Myocyte (in vitro differentiated cells): ENCODE data around the gene VSTM2L. TPM values are rescaled to one million over a fixed set of nuclear protein-coding genes. Genes with fewer than 3 reads are reported as not detected.

ENCODE experiments used
- DNase-seq: peaks from one replicate; pipeline ENCODE4 v3.0.0-alpha.2; 2012; ENCODE audit warnings: low read depth
- total RNA-seq: library from RNA; depleted of rRNA; stranded (reverse); fragments of >200 nt; gene quantifications from 2 replicates; pipeline ENCODE4 v1.2.3, GENCODE V29; 2014

The VSTM2L gene
- total RNA-seq, 1 donor from 2014 or later = 77.5 TPM

DNA sequence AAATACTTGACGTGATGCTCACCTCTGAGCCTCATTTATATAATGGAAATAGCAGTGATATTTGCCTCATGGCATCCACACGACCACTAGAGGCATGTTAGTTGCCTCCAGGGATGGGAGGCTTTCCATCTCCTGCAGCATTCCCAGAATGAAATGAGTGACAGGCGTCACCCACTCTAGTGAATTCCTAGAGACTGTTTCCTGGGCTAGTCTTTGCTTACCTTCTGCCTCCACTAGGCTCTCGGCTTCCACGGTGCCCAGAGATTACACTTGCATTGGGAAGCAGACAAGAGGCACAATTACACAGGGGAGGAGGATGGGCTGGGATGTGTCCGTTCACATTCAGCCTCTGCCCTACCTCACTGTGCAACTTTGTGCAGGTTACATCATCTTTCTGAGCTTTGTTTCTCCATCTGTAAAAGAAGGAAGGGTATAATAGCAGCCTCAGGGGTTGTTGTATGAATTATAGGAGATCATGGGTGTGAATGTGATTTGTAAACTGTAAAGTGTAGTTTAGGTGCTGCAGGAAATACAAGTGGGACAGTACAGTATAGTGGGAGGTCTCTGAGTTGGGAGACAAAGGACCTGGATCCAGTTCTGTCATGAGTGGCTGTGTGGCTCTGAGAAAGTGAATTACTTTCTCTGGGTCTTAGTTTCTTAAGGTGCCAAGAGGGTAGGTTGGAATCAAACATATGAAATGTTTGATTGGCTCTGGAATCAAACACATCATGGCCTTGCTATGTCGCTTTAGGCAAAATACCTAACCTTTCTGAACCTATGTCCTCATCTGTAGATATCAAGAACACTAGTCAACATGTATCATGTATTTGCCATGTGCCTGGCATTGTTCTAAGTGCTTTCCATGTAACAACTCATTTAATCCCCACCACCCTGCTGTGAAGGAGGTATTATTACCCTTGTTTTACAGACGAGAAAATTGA lies 3.6 kb upstream of the VSTM2L start:
- peak; percentile 85 for DNase-seq

DNA sequence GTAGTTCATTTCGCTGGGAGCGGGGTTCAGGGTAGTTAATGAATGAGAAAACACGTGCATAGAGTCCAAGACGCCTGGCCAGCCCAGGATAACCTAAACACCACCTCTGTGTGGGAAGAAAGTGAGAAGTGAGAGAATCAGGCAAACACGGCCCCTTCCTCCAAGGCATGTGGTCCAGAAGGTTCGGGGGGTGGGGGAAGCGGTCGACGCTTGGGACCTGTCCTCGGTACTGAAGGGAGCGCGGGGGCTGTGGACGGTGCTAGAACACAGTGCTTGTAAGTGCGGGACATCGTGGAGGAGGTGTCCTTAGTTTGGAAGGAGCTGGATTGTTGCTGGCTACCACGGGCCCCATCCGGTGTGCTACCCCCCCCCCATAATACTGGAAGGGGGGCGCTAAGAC lies 1.7 kb upstream of the VSTM2L start:
- no peak for DNase-seq

DNA sequence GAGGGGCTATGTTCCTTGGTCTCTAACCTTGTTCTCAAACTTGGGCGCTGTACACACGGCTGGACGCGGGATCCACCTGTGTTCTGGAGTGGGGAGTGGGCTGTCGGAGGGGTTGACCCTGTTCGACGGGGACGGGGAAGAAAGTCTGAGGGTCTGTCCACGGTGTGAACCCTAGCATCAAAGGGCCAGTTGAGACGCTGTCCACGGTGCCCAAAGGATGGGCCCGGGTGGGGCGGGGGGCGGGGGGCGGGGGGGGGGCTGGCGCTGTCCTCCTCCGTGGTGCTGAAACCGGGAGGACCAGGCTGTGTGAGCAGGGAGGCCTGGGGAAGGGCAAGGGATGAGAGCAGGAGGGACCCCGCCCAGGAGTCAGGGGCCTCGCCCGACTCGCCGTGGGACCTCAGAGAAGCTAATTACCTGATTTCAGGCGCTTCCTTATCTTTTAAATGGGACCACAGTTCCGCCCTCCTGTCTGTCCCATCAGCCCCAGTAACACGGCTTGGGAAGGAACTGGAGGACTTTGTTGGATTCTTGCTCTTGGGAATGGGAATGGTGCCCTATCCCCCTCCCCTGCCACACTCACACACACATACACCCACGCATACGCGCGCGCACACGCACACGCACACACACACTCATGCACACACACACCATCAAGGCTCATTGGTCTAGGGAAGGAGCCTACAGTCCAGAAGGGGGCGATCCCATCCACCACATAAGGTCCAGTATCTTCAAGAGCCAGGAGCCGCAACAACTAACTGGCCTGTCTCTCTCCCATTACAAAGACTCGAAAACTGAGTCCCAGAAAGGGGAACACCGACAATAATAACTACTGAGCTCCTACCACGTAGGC lies 1.0 kb upstream of the VSTM2L start:
- DNase-seq = peak; percentile 86

DNA sequence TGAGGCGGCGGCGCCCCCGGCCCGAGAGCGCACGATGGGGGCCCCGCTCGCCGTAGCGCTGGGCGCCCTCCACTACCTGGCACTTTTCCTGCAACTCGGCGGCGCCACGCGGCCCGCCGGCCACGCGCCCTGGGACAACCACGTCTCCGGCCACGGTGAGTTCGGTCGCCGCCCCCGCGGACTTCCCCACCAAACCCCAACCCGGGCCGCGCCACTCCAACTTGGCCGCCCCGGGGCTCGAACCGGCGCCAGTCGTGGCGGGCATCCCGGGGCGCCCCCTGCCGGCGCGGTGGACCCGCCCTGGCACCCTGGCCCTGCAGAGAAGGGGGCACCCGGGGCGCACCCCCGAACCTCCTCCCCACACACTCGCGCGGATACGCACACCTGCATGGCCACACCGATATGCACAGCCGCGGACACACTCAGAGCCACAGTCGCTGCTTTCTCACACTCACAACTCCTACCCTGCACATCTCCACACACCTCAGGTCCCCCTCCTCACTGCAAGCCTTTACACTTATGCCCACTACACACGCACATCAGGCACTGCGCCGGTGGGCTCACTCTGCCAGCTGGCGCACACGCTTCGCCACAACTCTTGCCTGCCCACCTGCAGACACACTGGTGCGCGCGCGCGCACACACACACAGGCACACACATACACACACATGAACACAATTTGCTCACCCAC lies 535 bp downstream of the VSTM2L start:
- no peak for DNase-seq

DNA sequence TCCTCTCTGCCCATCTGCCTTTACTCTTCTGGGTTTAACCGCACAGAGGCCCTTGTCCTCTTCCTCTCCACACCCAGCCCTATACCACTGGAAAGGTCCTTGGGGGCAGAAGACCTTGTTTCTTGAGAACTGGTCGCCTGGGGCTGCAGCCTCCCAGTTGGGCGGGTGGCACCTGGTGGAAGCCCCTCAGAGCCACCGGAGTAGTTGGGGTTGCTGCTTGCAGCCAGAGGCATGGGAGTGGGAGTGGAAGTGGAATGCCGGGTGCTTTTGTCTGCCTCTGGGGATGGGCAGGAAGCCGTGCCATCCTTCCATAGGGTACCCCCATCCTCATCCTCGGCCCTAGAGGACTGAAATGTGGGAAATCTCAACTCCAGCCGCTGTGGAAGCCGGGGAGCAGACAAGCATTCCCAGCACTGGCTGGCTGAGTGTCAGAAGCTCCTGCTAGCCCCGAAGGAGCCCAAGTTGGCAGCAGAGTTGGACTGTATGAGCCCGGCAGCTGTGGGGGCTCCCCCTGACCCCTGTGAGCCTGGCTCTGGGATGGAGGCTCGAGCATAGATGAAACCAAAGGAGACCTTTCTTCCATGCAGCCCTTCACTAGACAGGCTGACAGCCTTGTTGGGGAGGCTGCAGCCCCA lies 1.2 kb downstream of the VSTM2L start:
- no peak for DNase-seq

DNA sequence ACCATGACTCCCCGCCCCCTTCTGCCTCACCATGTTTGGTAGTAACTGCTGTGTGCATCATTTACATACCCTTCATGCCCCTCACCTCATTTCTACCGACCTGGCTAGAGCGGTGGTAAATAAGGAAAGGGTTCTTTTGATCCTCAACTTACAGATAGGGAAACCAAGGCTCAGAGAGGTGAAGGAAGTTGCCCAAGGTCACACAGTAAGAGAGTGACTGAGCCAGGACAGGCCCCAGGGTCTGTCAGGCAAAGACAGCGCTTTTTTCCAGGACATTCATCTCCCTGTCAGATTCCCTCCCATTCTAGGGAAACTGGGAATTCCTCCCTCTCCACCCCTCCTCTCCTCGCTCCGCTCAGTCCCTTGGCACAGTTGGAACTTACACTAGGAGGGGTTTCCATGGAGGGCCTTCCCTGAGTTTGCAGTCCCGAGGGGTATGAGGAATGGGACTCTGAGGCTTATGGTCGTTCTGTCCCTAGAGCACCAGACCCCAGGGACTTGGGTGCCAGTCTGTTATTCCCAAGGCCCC lies 2.0 kb downstream of the VSTM2L start:
- no peak for DNase-seq

DNA sequence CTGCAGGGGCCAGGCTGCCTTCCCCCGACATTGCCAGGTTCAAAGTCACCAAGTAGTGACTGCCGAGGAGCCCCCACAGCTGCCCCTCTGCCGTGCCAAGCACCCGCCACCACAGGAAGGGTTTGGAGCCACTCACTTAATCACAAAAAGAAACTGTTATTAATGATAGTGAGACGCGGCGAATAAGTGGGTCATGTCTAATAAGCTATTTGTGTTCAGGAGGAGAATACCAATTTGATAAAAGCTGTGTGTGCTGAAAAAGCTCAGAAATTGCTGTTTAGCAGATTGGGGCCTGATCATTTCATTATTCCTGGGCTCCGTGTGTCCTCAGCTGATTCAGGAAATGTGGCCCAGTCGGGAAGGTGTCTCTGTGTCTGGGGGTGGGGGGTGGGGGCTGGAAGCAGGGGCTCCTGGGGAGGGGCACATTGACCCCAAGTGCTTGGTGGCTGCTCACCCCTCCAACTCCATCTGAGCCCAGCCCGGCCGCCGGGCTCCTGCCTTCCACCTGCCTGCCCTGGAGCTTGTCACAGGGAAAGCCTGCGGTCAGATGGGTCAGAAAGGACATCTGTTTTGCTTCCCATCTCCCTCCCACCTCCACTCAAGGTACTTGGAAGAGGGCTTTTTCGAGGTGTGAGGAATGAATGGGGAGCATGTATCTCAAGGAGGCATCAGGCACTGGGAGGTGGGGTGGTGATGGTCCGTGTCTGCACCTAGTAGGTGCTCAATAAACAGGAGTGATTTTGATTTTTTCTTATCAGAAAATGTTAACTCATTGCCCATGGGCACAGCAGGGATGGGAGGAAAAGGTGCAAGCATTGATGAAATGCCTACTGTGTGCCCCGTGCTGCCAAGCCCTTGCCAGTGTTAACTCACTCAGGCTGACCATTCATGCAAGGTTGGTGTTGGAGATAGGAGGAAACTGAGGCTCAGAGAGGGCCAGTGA lies 3.0 kb downstream of the VSTM2L start:
- DNase-seq = no peak

DNA sequence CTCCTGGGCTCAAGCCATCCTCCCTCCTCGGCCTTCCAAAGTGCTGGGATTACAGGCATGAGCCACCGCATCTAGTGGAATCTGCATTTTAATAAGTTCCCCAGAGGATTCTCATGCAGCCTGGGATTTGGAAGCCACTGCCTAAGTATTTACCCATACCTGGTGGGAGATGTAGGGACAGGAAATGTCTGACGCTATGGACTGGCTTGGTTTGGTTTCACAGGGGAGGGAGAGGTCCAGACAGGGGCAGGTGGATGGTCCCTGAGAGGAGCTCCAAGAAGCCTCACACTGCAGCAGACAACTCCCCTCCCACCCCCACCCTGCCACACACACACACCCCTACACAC lies 4.4 kb downstream of the VSTM2L start:
- DNase-seq = no peak

DNA sequence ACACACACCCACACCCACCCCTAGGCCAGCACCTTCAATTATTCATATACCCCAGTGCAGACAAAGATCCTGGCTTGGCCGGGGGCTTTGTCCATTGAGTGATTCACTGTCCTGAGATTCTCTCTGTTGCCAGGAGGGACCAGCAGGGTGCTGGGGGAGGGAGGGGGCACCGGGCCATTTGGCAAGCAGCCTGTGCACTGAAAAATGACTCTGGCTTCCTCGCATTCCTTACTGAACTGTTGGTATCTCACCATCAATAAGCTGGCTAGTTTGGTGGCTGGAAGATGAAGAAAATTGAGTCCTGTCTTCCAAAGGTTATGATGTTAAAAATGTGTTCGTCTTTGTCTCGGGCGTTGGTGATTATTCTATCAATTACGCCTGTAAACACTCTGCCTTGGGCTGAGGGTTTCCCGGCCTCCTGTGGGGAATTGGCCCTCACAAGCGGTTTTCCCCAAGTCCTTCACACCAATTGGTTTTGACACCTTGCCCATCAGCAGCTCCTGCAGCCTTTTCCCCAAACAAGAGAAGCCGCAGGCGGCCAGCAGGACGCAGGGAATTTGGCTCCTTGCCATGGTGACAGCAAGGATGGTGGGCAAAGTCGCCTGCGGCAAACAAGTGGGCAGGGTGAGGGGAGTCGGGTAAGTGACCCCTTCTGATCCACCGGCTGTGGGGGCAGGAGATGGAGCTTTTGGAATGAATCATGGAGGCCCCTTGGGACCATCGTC lies 4.9 kb downstream of the VSTM2L start:
- peak; percentile 84 for DNase-seq

DNA sequence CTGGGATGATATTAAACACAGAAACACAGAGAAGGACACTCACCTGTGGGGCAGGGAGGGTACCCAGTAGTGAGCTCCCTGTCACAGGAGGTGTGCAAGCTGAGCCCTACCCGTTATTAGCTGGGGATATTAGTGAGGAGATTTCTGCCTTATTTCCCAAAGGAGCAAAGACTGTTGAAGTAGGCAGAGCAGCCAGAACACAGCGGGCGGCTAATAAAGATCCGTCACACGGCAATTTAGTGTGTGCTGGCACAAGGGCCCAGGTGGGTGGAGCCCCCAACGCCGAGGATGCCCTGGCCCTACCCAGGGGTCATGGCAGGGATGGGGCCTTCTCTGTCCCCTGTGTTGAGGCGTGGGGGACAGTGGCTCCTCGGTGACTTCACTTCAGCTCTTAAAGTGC lies 8.3 kb downstream of the VSTM2L start:
- no peak for DNase-seq

DNA sequence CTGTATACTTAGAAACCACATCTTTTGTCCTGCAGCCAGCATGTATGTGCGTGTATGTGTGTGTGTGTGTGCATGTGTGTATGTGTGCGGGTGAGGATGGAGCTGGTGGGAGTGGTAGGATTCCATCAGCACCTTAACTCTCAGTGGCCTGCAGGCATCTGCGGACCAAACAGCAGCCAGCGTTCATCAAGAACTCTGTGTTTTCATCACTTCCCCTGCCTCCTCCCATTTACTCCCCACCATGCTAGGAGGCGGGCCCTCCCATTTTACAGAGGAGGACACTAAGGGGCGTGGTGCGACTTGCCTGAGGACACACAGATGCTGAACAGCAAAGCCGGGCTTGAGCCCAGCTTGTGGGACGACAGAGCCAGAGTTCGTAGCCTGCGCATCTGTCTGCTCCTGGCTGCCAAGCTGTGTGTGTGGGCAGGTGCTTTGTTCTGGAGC lies 8.9 kb downstream of the VSTM2L start:
- no peak for DNase-seq

DNA sequence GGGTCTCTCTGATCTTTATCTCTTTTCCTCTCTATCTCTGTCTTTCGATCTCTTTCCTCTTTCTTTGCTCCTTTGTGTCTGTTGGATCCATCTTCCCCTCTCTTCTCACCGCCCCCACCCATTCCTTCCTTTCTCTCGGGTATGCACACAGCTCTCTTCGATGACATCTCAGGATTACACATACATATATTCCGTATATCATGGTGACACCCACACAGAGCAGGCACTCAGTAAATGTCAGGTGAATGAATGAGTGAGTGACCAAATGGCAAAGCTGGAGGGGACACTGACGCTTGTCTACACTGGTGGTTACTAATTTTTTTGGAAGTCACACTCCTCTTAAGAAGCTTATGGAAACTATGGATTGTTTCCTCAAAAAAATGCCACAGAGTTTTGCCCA lies 9.9 kb downstream of the VSTM2L start:
- DNase-seq = no peak

DNA sequence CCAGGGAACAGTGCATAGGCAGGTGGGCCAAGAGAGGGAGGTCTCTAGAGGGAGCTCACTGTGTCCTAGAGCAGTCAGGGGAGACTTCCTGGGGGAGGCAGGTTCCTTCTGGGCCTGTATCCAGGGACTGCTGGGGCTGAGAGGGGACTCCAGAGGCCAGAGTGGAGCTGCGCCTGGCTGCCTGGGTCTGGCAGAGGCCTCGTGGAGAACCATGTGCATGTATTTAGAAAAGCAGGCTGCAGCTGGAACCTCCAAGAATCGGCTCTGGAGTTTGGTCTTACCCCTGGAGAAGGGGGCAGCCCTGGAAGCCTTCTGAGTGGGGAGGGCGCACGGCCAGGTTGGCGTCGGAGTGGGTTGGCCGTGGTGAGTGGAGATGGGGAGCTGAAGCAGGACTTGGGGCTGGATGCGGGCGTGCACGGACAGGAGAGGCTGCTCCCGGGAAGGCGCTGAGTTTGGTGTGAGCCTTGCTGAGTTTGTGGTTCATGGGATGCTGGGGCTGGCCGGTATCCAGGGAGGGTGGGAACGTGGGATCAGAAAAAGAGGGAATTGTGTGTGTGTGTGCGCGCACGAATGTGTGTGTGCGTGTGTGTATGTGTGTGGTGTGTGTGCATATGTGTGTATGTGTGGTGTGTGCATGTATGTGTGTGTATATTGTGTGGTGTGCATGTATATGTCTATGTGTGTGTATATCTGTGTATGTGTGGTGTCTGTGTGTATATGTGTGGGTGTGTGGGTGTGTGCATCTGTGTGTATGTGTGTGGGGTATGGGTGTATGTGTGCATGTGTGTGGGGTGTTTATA lies 10.8 kb downstream of the VSTM2L start:
- no peak for DNase-seq

DNA sequence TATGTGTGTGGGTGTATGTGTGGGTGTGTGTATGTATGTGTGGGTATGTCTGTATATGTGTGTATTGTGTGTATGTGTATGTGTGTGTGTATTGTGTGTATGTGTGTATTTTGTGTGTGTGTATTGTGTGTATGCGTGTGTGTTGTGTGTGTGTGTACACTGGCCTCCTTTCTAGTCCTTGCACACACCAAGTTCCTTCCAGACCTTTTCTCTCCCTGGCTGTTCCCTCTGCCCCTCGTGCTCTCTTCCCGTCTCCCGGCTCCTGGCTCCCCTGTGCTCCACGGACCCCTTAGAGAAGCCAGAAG lies 11.4 kb downstream of the VSTM2L start:
- no peak for DNase-seq

DNA sequence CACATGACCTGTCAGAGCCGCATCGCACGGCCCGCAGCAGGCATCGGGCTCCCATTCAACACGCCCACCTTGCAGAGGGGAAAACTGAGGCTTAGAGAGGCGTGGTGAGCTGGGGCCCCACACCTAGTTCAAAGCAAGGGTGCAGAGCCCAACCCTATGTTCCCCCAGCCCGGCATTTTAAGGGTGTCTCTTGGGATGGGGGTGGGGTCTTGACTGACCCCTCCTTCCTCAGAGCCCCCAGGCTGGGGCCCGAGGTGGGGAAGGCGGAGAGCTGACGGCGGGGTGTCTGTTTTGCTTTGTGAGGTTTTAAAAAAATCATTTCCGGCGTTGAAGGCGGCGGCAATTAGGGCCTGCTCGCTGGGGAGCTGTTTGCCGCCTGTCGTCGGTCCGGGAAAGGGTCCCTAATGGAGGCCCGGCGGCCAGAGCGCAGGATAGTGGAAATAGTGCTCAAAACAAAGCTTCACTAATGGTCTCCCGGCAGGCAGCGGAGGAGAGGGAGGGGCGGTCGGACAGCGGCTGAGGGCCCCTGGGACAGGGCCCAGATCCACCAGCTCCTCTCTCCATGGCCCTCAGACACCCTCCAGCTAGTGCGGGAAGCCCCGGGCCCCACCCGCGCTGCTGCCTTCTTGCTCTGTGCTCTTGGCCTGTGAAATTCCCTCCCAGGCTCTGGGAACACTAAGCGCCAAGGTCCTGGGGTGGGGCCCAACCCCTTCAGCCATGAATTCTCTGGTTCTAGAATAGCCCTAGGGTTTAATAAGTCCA lies 11.9 kb downstream of the VSTM2L start:
- DNase-seq = no peak

DNA sequence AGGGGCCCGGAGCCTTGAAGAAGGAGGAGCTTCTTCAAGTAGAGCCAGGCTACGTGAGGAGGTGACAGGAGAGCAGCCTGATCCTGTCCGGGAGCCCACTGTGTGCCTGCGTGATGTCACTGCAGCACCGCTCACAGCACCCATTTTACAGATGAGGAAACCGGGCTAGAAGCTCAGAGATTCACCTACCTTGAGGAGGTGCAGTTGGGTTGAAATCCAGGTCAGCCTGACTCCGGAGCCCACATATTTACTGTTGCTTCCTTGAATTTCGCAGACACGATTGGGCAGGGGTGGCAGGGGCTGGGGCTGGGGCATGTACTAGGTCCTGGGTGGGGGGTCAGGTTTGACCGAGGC lies 12.5 kb downstream of the VSTM2L start:
- DNase-seq = no peak

DNA sequence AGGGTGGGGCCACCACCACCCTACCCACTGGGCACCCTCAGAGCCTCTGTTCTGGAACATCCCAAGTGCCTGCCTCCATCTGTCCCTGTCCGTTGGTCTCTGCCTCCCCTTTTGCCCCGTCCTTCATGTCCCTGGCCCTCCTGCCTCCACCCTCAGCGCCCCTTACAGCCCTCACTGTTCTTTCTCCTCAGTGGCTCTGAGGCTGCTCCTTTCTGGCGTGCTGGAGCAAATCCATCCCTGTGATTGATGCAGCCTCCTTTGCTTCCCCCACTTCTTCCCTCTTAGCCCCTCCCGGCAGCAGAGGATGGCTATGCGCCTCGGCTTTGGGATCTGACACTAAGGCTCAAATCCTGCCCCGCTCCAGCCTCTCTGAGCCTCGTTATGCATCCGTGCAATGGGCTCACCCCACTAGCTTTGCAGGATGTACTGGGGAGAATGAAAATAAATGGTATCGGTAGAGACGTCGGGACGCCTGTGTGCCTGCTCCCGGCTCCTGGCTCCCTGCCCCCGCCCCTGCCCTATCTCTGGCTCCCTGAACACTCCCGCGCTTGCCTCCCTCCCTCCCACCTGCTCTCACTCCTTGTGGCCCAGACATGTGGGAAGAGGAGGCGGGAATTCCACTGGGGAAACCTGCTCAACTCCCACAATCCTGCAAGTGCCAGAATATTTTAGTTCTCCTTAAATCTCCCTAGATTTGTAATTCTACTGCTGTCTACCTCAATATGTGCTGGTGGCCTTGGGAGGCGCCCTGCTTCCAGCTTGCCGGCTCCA lies 13.1 kb downstream of the VSTM2L start:
- DNase-seq = no peak
